Astrocyte of the spinal cord (primary cell): ENCODE data around the gene MYO3B.

Experiments used
- DNase-seq: peaks from one replicate; pipeline ENCODE4 v3.0.0; 2011; ENCODE audit warnings: low read depth, low spot score
- H3K4me3 ChIP-seq: 2 replicates; pipeline ENCODE4 v1.5.1; 2011; ENCODE audit warnings: low read depth, mild to moderate bottlenecking, low read length, moderate library complexity
- CTCF ChIP-seq: IDR thresholded peaks from 2 replicates; pipeline ENCODE4 v1.5.1; 2012; ENCODE audit warnings: low read depth, mild to moderate bottlenecking, low read length, inconsistent platforms
- in situ Hi-C: cut with HindIII; loops from 2 replicates; pipeline ENCODE4 v1.10.0; 2017; ENCODE audit warnings: low sequenced_read_pairs

MYO3B gene

GRCh38 chr2:170505631-170506275 is 327.8 kb downstream of the MYO3B start:
- no peak for TF ChIP-seq CTCF
- in situ Hi-C loops = no loop called here
- DNase-seq = peak; percentile 62
- no peak overlapping the region for H3K4me3 ChIP-seq

DNA sequence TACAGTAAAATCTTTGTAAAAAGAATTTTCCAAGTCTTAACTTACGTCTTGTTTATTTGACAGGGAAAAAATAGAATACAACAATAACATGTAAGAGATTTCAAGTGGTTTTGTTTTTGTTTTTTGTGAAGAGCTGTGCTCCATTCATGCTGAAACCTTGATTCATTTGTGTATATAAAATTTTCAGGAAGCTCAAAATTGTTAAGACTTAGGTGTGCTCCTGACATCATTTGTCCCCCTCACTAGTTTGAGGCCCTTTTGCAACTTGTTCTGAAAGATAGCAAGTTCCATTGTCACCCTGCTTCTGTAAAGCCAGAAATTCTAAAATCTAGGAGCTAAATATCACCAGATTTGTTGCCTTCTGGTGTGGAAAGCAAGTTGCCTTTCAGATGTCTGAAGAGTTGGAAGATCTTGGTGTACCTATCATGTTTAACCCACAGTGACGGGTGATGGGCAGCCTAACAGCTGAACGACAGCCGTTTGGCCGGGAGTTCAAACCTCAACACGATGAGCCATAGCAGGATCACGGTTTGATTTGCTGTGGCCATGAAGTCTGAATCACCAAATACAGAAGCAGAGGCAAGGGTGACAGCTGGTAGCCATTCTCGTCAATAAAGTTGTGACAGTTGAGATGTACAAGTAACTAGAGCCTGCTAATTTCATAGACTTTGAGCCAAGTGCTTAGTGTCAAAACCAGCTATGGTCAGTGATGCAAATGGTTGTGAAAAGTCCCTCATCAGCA is 331.7 kb downstream of the MYO3B start:
- no peak overlapping the region for H3K4me3 ChIP-seq
- in situ Hi-C loops = no loop called here
- TF ChIP-seq CTCF = no peak
- DNase-seq = peak; percentile 16

DNA sequence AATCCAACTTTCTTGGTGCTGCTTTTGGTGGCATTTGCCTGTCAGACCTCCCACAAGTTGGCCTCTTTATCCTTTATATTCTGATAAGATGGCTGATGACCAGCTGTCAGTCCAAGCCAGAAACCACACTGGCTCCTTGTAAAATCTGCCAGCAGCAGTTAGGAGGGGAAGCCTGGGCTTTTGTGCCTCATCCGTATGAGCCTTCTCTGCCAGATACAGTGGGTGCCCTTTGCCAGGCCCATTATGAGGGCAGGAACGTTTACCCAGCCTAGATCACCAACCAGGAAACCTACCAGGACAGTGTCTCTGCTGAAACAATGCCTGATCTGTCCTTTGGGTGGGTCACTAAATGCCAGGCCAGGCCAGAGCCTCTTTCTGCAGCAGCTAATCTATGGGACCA is 334.3 kb downstream of the MYO3B start:
- H3K4me3 ChIP-seq = no peak overlapping the region
- no peak for DNase-seq
- TF ChIP-seq CTCF = no peak
- in situ Hi-C loops = no loop called here

- H3K4me3 ChIP-seq = no peak overlapping the region
- TF ChIP-seq CTCF = no peak
- no peak for DNase-seq
- in situ Hi-C loops = no loop called here
Observed at GRCh38 chr2:170514140-170514539, 336.2 kb downstream of the MYO3B start.

GRCh38 chr2:170517538-170517937 is 339.6 kb downstream of the MYO3B start:
- no peak for DNase-seq
- in situ Hi-C loops = no loop called here
- no peak overlapping the region for H3K4me3 ChIP-seq
- TF ChIP-seq CTCF = no peak

DNA sequence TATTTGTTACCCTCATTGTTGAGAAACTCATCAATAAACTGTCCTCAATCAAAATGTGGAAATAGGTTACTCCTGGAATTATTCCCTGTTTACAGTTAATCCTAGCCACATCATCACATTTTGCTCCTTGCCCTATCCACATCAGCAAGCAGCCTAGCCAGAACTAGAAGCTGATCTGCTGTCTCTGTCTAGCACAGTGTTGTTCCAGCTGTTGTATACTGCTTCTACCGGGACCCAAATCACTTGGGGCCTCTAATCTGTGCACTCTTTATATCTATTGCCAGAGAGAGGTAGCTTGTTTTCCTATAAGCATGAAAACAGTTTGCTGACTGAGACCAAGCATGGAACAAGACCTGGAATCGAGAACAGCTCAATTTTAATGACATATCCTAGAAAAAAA is 341.0 kb downstream of the MYO3B start:
- in situ Hi-C loops = no loop called here
- DNase-seq = no peak
- no peak overlapping the region for H3K4me3 ChIP-seq
- TF ChIP-seq CTCF = no peak
